ENCODE results near the gene PYGB.
"Not testable (repeated sequence)": the region's sequence is repeated elsewhere in the genome, so short reads cannot be mapped to it uniquely, and the experiment has no call there.

The PYGB gene

DNA sequence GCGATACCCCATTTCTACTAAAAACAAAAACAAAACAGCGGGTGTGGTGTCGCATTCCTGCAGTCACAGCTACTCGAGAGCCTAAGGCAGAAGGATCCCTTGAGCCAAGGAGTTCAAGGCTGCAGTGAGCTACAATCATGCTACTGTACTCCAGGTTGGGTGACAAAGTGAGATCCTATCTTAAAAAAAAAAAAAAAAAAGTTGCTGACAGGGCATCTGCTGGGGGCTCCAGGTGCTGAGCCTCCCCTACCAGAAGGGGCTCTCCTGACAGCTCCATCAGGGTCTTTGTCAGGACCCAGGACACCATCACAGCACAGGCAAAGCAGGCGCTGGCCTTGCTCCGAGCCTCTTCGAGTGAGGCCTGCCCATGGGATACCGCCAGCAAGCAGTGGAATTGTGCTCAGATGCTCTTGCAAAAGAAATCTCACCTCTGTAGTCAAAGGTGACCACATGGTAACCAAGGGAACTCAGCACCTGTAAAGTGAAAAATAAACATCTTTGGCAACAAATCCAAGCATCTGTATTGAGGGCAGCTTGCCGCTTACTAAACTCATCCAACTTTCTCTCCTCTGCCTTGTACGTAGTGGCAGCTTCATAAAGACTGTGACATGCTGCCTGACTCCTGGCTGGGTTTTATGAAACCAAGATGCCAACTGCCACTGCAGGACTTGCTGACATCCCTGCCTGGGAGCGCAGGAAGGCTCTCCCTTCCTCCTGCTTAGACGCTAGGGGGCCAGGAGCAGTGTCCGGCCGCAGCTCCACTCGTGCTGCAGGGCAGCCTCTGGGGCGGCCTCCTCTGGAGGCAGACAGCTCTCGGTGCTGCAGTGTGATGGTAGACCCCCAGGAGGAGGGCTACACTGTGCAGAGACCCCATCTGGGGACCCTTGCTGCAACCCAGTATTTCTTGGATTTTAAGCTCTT lies 66.9 kb downstream of the PYGB start:
- DNase-seq (ENCODE audit: low read depth), result no peak

DNA sequence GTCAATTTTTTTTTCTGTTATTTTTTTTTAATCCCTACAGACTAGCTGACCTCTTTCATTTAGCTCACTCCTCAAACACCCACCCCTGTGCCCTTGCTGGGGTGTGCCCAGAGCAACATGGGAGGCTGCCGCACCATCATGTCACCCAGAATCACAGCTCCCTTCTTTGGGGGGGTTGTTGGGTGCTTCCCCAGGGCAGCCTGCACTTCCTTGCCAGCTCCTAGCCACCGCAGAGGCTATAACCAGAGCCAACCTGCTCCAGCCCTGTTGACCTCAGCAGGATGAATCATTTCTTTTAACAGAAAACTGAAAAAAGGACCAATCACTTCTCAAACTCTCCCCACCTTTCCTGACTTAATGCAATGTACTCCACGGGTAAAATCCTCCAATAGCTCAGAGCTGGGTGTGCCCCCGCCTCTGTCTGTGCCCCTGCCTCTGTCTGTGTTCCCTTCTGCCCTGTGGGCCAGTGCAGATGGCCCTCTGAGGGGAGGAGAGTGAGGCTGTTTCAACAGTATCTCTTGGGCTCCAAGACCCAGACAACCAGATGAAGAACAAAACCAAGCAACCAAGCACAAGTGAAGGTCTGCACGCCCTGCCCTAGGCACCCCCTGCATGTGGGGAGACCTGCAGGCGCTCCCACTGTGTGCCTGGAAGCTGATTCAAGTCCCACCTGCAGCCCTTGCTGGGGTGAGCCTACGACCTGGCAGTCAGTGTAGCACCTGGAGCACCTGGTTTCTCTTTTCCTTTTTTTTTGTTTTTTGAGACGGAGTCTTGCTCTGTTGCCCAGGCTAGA lies 67.7 kb downstream of the PYGB start:
- no peak for DNase-seq (ENCODE audit: low read depth)

DNA sequence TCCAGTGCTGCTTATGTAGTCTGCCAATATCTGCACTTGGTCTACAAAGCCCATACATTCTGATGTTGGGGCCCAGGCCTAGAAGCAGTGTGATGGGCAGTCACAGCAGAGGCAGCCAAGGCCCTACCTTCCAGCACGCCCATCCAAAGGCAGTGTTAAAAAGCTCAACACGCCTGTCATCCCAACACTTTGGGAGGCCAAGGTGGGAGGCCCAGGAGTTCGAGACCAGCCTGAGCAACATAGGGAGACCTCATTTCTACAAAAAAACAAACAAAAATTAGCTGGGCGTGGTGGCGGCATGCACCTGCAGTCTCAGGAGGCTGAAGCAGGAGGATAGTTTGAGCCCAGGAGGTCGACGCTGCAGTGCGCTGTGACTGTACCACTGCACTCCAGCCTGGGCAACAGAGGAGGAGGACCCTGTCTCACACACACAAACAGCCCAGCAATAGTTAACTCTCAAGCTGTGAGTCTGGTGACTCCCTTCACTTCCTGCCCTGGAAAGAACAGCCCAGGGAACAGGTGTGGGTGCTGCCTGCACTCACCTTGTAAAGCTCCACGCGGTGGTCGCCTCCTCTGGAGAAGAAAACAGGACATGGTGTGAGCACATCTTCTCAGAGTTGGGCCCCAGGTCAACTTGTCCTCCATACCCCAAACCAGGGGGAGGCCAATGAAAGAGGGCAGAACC lies 68.8 kb downstream of the PYGB start:
- no peak for DNase-seq (ENCODE audit: low read depth)

DNA sequence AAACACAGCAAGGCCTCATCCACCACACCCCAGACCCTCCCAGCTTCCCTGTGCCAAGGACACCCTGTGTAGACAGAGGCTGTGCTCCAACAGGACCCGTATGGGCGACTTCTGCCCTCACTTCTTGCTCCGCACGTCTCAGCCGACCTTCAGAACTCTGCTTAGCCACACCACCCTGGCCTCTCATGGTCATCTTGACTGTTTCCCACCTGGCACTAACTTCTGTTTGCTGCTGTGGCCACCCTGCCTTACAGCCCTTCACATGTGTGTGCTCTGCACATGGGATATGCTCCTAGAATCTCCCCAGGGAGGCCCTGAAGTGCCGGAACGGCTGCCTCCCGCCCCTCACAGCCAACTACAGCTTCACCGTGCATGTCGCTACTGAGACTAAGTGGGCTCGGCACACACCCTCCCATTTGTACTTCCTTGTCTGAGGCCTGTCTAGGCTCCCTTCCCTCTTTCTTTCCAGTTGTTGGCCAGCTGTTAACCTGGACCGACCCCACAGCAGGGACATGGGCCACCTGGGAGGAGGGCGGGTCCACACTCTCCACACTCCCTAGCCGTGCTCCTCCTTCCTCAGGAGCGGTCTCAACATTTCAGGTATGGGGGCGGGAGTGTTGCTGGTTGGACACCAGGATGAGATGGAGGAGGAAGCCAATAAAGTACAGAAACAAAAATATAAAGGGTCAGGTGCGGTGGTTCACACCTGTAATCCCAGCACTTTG lies 69.6 kb downstream of the PYGB start:
- DNase-seq (ENCODE audit: low read depth), result no peak

DNA sequence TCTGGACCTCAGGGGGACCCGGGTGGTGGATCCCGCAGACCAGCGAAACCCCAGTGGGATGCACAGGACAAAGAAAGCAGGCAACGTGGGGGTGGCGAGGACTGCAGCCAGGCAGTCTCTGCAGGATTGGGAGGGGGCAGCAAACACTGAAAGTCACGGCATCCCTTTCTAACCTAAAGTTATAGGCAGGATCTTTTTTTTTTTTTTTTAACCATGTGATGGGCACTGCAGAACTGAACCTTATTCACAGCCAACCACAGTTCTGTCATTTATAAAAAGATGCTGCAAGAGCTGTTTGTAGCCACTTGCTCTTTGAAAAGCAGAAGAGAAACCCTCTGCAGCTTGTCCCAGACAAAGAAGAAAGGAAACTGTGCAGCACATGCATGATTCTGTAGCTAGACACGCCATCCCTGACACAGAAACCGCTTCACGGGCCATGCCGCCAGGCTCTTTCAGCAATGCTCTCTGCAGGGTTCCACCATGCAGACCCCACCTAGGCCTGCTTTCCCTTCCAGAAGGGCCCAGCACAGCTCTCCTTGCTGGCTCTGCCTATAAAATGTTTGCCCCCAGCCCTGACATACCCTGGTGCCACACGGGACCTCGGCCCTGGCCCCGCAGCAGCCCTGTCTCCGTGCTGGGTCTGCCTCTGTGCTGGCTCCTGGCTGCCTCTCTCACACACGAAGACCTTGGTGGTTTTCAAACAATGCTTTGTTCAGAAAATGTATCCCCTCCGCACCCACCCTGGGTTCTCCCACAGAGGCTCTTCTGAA lies 70.8 kb downstream of the PYGB start:
- DNase-seq (ENCODE audit: low read depth), result no peak

DNA sequence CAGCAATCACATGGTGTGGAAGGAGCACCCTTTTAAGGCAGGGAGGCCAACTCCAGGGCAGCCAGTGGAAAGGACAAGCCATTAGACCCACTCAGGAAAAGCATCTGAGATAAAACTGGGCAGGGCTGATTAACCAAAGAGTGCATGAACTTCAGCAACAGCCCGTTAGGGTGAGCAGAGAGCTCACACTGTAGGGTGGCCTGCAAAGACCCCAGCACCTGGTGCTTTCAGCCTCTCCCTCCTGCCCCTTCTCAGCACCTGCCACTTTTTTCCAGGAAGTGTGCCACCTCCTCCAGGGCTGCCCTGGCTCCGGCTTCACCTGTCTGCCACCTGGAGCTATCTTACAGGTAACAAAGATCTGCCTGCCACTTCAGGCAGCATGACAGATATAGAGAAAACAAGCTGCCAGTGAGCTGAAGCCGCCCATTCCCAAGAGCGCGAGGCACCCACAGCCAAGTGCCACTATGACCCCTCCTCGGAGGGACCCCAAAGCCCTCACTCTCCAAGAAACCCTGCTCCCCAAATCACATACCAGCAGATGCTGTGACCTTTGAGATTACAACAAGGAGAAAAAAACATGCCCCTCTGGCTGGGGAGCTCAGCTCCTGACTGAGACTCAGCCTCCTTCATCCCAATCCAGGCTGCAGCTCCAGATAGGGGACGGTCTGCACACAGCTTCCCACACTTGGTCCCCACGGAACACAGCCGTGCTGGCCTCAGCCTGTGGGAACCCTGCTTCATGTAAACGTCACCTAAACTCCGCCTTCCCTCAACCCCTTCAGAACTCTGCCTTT lies 71.6 kb downstream of the PYGB start:
- DNase-seq (ENCODE audit: low read depth), result no peak

DNA sequence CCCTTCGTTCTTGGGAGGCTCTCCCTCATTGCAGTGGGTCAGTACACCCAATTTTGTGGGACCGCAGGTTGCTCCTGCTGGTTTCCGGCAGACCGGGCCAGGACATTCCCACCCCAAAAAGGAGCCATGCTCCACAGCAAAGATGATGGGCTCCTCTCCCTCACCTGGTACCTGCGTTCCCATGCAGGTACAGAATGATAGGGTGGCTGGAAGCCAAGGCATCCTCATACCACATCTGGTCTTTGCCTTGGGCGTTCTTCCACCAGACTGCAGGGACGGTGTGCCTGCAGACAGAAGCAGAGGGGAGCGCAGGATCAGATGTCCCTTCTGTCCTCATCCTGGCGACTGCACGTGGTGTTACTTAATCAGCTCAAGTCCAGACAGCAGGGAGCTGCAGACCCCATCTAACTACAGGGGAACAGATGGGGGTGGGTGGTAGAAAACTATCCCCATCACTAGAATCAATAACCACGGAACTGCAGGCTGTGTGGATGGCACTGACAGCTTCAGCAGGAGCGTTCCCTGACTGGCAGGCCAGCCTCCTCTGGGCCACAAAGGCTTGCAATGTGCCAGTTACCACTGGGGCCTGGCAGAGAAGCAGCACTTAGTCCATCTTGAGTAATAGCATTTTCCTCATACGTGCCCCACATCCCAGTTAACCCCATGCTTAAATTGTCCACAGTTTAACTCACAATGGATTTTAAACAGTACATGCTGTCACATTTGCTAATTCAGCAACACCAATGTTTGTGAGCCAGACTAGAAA lies 72.3 kb downstream of the PYGB start:
- no peak for DNase-seq (ENCODE audit: low read depth)

DNA sequence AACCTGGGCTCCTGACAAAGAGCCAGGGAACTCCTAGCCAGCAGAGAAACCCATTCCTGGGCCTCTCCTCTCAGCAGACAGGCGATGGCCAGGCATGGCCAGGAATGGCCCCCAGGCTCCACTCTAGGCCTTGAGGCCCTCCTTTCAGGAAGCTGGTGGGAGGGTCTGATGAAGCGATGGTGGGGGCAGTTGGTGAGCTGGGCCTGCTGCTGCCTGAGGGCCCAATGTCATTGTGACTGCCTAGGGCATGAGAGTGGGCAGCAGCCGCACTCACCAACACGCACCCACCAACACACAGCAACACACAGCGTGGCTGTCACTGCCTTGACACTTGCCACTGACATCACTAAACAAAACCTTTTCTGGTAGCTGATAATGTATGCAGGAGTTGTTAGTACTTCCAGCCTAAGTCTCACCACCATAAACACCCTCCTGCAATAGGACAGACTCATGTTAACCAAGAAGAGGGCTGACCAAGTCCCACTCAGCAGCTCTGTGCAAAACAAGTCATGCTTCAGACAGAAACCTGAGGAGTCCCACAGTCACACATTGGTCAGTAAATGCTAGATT lies 73.5 kb downstream of the PYGB start:
- no peak for DNase-seq (ENCODE audit: low read depth)

DNA sequence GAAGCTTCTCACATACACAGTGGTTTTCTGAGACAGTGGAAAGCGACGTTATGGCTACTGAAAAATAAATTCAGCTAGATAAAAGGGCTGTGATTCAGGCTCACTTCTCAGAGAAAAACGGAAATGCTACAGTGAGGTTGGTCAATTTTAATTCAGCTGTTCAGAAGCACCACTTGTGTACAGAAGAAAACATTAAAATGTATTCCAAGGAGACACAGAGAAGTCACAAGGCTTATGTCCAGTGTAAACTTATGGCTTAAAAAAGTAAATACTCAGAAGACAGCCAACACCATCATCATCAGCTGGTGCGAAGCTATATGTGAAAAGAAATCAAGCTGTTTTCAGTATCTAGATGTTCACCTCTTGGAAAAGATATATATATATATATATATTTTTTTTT lies 74.1 kb downstream of the PYGB start:
- no peak for DNase-seq (ENCODE audit: low read depth)

DNA sequence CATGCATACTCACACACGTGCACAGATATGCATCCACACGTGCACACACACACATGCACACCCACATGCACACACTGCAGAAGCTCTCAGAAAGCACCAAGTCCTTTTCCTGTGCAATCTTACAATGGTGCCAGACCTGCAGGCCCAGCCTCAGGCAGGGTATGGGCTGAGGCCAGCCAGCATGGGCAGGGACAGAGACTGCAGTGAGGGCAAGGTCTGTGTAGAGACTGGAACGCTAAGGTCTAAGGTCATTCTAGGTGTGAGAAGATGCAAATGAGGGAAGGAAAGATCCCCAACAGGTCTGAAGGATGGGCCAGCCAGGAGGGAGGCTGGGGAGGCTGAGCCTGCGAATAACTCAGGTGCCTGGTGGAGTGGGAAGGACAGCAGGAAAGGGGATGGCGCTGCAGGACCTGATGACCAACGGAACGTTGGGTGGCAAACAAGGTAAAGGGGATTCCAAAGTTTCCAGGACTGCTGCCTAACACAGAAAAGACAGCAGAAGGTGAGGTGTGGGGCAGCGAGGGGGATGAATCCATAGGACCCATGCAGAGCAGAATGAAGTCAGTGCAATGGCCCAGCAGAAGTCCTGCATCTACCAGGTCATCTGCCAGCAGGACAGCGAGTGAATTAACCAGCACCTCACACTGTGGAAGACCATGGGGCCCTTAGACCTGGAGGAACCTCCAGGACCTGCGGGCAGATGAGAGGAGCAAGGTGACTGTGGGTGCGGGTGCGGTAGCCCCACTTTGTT lies 75.8 kb downstream of the PYGB start:
- no peak for DNase-seq (ENCODE audit: low read depth)

DNA sequence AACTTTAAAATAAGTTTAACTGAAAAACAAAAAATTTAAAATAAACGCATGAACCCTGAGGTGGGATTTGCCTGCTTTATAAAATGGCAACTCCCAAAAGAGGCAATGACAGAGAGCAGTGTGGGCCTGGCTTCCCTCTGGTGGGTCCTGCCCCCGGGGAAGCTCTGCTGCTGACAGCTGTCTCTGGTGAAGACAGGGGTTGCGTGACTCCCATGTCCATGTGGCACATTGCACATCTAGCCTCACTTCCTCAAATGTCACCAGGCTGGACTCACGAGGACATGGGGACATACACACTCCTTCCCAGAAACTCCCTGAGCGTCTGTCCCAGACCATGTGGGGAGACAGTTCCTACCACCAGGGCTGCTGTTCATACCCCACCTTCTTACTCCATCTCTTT lies 76.5 kb downstream of the PYGB start:
- no peak for DNase-seq (ENCODE audit: low read depth)

DNA sequence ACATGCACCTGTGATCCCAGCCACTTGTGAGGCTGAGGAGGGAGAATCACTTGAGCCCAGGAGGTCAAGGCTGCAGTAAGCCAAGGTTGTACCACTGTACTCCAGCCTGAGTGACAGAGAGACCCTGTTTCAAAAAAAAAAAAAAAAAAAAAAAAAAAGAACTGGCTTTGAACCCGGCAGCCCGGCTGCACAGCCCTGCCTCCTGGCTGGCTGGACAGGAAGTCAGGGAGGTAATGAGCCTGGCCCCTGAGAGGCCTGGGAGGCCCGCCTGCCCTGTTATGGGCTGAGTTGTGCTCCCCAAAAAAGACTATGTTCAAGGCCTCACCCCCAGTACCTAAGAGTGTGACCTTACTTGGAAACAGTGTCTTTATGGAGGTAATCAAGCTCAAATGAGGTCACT lies 77.2 kb downstream of the PYGB start:
- DNase-seq (ENCODE audit: low read depth), result no peak

DNA sequence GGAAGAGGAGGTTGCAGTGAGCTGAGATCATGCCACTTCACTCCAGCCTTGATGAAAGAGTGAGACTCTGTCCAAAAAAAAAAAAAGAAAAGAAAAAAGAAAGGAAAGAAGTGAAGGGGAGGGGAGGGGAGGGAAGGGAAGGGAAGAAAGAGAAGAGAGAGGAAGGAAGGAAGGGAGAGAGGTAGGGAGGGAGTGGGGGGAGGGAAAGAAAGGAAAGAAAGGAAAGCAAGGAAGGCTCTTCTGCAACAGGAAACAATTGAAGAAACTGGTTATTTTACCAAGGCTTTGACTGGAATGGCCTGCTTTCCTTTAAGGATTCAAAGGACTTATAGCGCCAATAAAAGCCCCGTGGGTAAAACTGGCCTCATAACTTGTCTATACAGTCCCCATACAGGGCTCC lies 78.1 kb downstream of the PYGB start:
- DNase-seq (ENCODE audit: low read depth), result no peak

DNA sequence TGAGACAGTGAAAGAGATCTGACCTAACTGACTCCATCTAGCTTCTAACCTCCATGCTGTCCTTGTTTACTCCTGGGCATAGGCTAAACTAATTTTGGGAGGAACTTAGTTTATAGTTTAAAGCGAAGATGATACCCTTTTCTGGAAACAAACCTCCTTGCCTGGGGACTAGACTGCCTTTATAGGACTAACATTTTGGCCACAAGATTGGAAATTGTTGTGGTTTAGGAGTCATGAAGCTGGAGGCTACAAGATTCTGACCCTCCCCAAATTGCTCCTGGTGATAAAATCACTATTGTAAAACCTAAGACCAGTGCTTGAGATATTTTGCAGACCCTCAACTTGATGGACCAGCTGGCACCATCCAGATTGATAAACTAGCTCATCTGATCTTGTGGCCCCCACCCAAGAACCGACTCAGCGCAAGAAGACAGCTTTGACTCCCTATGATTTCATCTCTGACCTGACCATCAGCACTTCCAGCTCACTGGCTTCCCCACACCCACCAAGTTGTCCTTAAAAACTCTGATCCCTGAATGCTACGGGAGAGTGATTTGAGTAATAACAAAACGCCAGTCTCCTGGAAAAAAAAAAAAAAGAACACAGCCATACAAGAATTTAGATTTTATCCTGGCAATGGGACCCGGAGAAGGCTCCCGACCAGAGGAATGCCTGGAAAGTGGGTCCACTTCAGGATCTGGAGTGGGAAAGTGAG lies 79.8 kb downstream of the PYGB start:
- no peak for DNase-seq (ENCODE audit: low read depth)

DNA sequence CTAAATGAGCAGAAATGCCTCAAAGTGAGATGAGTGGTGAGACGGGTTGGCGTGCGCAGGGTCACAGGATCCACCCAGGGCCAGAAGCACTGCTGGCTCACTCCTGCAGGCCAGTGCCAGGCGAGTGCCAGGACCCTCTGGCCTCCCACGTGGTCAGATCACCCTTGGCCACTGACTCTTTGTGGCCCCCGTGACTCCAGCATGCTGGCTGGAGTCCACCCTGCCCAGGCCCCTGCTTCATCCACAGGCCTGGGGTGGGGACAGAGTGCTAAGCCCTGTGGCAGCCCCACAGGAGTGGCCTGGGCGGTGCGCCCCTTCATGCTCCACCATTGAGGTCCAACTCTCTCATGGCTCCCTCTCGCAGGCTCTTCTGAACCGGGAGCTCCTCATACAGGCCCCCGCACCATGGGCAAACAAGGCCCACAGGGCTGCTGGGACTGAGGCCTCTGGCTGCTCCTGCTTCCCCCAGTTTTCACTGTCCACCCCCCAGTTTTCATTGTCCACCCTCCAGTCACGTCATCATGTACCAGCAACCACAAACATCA lies 81.1 kb downstream of the PYGB start:
- no peak for DNase-seq (ENCODE audit: low read depth)

DNA sequence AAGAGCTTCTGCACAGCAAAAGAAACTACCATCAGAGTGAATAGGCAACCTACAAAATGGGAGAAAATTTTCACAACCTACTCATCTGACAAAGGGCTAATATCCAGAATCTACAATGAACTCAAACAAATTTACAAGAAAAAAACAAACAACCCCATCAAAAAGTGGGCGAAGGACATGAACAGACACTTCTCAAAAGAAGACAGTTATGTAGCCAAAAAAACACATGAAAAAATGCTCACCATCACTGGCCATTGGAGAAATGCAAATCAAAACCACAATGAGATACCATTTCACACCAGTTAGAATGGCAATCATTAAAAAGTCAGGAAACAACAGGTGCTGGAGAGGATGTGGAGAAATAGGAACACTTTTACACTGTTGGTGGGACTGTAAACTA lies 87.1 kb downstream of the PYGB start:
- not testable (repeated sequence) for DNase-seq (ENCODE audit: low read depth)

DNA sequence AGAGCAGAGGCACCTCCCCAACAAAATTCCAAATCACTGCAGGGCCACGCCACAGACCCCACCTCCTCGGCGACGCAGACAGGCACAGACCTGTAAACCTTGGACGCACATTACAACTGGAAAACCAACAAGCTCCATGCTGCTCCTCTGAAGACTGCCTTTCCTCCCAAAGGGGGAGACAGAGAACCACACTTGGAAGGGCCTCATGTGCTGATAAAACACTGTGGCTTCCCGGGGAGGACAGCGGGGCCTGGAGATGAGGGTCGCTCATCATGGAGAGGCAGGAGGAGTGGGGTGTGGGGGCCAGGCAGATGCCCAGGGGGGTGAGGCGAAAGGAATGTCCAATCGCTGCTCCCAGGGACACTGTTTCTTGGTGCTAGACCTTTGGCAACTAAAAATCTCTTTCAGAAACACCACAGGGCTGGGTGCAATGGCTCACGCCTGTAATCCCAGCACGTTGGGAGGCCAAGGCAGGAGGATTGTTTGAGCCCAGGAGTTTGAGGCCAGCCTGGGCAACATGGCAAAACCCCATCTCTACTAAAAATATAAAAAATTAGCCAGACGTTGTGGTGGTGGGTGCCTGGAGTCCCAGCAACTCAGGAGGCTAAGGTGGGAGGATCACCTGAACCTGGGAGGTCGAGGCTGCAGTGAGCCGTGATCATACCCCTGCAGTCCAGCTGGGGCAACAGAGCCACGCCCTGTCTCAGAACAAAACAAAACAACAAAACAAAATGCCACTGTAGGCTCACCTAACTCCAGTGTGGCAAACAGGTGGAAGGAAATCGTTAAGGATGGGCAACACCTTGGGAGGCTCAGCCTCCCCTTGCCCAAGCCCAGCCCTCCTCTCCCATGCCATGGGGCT lies 88.9 kb downstream of the PYGB start:
- DNase-seq (ENCODE audit: low read depth), result no peak

Measured in activated T-cell treated with anti-CD3 and anti-CD28 coated beads for 24 hours (primary cell).